Measurements from ENCODE around the gene ELFN2.

Gene ELFN2, protein sequence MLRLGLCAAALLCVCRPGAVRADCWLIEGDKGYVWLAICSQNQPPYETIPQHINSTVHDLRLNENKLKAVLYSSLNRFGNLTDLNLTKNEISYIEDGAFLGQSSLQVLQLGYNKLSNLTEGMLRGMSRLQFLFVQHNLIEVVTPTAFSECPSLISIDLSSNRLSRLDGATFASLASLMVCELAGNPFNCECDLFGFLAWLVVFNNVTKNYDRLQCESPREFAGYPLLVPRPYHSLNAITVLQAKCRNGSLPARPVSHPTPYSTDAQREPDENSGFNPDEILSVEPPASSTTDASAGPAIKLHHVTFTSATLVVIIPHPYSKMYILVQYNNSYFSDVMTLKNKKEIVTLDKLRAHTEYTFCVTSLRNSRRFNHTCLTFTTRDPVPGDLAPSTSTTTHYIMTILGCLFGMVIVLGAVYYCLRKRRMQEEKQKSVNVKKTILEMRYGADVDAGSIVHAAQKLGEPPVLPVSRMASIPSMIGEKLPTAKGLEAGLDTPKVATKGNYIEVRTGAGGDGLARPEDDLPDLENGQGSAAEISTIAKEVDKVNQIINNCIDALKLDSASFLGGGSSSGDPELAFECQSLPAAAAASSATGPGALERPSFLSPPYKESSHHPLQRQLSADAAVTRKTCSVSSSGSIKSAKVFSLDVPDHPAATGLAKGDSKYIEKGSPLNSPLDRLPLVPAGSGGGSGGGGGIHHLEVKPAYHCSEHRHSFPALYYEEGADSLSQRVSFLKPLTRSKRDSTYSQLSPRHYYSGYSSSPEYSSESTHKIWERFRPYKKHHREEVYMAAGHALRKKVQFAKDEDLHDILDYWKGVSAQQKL

DNA sequence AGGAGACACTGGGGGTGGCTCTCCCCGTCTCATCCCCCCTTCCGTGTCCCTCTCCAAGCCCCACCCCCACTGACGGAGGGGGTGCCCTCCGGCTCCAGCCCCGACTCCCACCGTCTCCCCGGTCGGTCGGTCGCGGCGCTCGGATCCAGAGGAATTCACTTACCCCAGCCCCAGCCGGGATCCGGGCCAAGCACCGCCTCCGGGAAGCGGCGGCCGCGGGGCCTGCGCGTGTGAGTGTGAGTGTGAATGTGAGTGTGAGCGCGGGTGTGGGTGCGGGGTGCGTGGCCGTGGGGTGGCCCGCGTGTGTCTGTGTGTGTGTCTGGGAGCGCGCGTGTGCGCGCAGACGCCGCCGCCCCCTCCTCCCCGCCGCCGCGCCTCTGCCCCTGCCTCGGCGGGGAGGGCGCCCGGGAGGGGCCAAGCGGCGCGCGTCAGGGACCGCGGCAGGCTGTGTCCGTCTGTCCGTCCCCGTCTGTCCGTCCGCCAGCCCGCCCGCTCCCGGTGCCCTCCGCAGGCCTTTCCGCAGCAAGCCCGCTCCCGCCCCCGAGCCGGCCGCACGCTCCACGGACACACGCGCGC lies at the start of gene ELFN2:
TSS of gene ELFN2 (minus strand) at position 345 of the 576 bp plus-strand sequence. CDS start 51,945 bp downstream, outside the sequence.
- TF ChIP-seq, protein P1, sequence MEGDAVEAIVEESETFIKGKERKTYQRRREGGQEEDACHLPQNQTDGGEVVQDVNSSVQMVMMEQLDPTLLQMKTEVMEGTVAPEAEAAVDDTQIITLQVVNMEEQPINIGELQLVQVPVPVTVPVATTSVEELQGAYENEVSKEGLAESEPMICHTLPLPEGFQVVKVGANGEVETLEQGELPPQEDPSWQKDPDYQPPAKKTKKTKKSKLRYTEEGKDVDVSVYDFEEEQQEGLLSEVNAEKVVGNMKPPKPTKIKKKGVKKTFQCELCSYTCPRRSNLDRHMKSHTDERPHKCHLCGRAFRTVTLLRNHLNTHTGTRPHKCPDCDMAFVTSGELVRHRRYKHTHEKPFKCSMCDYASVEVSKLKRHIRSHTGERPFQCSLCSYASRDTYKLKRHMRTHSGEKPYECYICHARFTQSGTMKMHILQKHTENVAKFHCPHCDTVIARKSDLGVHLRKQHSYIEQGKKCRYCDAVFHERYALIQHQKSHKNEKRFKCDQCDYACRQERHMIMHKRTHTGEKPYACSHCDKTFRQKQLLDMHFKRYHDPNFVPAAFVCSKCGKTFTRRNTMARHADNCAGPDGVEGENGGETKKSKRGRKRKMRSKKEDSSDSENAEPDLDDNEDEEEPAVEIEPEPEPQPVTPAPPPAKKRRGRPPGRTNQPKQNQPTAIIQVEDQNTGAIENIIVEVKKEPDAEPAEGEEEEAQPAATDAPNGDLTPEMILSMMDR (IDR thresholded peaks at IDR 0.05; ENCODE audit: low read depth, low read length): no peak
- peak within 1 kb of the TSS; percentile 65 for H3K4me3 ChIP-seq (ENCODE audit: low read depth, low read length)

- TF ChIP-seq, protein P1 (IDR thresholded peaks at IDR 0.05; ENCODE audit: low read depth, low read length): no peak
- H3K4me3 ChIP-seq (ENCODE audit: low read depth, low read length): no peak overlapping the region
Observed at GRCh38 chr22:37476389-37477329, 49.4 kb upstream of the ELFN2 start.

DNA sequence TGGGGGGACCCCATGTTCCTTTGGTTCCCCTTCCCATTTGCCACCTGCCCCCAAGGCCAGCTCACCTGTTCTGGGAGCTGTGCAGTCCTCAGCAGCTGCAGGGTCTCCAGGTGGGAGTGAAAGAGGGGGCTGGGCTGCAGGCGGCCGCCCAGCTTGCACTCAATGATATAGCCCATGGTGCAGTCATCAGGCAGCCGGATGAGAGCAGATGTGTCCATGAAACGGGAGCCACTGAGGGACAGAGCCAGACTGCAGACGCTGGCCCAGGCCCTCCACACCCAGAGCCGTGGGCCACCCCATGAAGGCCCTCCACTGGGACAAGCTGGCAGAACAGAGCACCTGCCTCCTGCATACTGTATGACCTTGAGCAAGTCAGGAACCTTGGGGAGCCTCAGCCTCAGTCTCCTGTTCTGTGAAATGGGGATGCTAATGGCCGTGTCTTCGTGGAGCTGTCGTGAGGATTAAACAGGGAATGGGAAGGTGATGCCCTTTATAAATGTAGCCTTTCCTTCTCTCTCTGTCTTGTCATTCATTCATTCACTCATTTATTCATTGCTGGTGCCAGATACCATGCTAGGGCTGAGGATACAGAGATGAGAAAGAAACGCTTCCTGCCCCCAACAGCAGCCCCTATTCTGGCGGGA lies 47.3 kb upstream of the ELFN2 start:
- no peak overlapping the region for H3K4me3 ChIP-seq (ENCODE audit: low read depth, low read length)
- TF ChIP-seq, protein P1 (IDR thresholded peaks at IDR 0.05; ENCODE audit: low read depth, low read length): no peak

DNA sequence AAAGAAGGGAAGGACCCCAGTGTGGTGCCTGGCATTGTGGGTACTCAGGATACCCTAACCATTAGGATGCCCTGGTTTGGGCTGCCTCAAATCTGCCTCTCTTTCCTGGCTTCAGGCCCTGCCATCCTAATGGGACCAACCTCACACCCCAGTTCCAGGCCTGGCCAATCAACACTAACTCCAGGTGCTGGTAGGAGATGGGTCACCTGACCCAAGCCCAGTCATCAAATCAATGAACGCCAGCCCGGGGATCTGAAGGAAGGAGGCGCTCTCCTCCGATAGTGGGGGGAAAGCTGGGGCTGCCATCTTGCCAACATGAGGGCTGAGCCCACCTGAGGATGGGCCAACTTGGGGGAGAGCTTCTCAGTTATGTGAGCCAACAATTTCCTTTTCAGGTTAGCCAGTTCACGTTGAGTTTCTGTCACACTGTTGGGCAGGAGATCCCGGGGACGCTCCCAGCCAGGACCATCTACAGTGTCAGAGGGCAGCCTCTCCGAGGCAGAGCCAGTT lies 46.2 kb upstream of the ELFN2 start:
- H3K4me3 ChIP-seq (ENCODE audit: low read depth, low read length): no peak overlapping the region
- TF ChIP-seq, protein P1 (IDR thresholded peaks at IDR 0.05; ENCODE audit: low read depth, low read length): no peak

DNA sequence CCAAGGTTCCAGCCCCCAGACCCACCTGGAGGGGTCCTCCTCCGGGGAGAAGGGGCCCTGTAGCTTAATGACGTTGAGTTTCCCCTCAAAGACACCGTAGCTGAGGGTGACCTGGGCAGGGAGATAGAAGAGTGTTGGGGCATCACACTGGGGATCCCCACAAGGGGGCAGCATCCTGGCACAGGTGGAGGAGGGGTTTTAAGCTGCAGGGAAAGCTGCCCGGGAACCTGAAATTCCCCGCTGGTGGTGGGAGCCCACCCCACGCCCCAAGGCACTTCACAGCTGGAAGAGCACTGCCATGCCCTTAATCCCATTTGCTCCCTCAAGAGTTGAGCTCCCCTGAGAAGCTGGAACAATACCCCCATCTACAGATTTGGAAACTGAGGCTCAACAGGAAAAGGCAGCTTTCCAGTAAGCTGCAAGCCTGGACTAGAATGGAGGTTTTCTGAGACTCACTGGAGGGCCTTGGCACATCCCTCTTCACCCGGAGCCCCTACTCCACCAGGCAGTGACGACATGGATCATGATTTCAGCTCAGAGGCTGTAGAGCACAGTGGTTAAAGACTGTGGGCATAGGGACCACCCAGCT lies 45.2 kb upstream of the ELFN2 start:
- H3K4me3 ChIP-seq (ENCODE audit: low read depth, low read length): no peak overlapping the region
- TF ChIP-seq, protein P1 (IDR thresholded peaks at IDR 0.05; ENCODE audit: low read depth, low read length): peak; percentile 60; the same call in 1 of the 2 replicates
